K562 (cell line): ENCODE measurements around the gene C17orf114.

ENCODE experiments used
- CXXC5 ChIP-seq: fragments of 250-450 bp; sonication (Bioruptor Pico); IDR thresholded peaks from 2 replicates; pipeline ENCODE4 v1.8.0; 2022; ENCODE audit warnings: inconsistent platforms, mild to moderate bottlenecking, moderate library complexity
- HDAC1 ChIP-seq, 2 experiments: fragments of 450-650 bp; IDR thresholded peaks; 2 replicates each; pipeline ENCODE4 v1.6.1; 2016 to 2017; ENCODE audit warnings: inconsistent platforms in 1 of 2, mild to moderate bottlenecking in 1 of 2, moderate library complexity in 1 of 2
- KLF16 ChIP-seq: IDR thresholded peaks from 2 replicates; pipeline ENCODE4 v1.6.1; 2016; ENCODE audit warnings: antibody characterized with exemption
- ZNF212 ChIP-seq: fragments of 450-650 bp; formaldehyde crosslinking; IDR thresholded peaks from 2 replicates; pipeline ENCODE4 v1.4.0; 2020; ENCODE audit warnings: mild to moderate bottlenecking

GRCh38 chr17:4842376-4842775, 40.2 kb upstream of the C17orf114 start:
- no peak for TF ChIP-seq CXXC5
- no peak for TF ChIP-seq ZNF212 (CRISPR knock-in tag)
- no peak for TF ChIP-seq KLF16
- TF ChIP-seq HDAC1 (IDR thresholded peaks at IDR 0.05): no peak
